Measurements from ENCODE around the gene PARS2.

Gene PARS2

DNA sequence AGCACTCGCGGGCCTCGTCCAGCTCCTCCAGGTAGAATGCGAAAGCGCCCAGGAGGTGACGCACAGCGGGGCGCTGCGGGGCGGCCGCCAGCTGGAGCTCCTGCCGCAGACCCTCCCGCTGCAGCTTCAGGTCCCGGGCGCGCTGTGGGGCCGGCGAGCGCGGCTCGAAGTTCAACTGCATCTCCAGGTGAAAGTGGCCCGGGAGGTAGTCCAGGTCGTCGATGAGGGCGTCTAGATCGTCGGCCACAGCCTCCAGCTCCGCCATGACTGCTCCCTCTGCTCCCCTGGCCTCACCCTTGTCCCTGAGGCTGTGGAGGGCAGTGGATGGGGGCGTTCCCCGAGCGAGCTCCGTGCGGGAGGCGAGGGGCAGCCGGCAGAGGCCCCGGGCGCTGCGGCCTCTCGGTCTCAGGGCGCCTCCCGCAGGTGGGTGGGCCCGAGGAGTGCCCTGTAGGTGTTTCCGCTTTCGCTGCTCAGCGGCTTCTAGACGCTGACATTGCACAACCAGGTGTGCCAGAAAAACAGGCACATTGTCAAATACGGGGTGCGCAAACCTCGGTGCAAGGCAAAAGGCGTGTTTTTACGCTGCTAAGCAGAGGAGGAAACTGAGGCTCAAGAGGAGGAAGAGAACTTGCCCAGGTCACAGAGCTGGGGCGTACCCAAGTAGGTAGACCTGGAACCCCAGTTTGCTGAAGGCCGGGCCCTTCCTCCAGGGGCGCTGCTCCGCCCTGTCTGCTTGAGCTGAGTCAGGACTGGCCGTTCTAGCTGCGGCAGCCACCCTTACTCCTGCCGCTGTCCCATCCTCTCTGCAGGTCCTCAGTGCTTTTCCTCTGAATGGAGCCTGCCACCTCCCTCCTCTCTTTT lies 36.8 kb upstream of the PARS2 start, which contains the start of gene TTC22:
Gene TTC22, minus strand, starts transcription at position 425 of the 861 bp plus-strand sequence. Its CDS starts 160 bp downstream, at position 265.
- peaks cover 45% of the 10 kb centered on the region for H3K27me3 Mint-ChIP-seq (ENCODE audit: low read depth)
- peak within 1 kb of the TSS; percentile 21 to 36 (median 34) for H3K4me3 Mint-ChIP-seq
- H3K9me3 Mint-ChIP-seq, result no peaks in the 10 kb centered on the region
- no peaks in the 10 kb centered on the region for H3K36me3 Mint-ChIP-seq (ENCODE audit: low read depth)
- TF ChIP-seq, protein P1, sequence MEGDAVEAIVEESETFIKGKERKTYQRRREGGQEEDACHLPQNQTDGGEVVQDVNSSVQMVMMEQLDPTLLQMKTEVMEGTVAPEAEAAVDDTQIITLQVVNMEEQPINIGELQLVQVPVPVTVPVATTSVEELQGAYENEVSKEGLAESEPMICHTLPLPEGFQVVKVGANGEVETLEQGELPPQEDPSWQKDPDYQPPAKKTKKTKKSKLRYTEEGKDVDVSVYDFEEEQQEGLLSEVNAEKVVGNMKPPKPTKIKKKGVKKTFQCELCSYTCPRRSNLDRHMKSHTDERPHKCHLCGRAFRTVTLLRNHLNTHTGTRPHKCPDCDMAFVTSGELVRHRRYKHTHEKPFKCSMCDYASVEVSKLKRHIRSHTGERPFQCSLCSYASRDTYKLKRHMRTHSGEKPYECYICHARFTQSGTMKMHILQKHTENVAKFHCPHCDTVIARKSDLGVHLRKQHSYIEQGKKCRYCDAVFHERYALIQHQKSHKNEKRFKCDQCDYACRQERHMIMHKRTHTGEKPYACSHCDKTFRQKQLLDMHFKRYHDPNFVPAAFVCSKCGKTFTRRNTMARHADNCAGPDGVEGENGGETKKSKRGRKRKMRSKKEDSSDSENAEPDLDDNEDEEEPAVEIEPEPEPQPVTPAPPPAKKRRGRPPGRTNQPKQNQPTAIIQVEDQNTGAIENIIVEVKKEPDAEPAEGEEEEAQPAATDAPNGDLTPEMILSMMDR (IDR thresholded peaks at IDR 0.05; ENCODE audit: unreplicated experiment in 3 of 3), result peak in 2 of 3 experiments; percentile 32 to 37
- no peak within 1 kb of the TSS for H3K27ac Mint-ChIP-seq
- H3K4me1 Mint-ChIP-seq, result peaks cover 10% of the 10 kb centered on the region

DNA sequence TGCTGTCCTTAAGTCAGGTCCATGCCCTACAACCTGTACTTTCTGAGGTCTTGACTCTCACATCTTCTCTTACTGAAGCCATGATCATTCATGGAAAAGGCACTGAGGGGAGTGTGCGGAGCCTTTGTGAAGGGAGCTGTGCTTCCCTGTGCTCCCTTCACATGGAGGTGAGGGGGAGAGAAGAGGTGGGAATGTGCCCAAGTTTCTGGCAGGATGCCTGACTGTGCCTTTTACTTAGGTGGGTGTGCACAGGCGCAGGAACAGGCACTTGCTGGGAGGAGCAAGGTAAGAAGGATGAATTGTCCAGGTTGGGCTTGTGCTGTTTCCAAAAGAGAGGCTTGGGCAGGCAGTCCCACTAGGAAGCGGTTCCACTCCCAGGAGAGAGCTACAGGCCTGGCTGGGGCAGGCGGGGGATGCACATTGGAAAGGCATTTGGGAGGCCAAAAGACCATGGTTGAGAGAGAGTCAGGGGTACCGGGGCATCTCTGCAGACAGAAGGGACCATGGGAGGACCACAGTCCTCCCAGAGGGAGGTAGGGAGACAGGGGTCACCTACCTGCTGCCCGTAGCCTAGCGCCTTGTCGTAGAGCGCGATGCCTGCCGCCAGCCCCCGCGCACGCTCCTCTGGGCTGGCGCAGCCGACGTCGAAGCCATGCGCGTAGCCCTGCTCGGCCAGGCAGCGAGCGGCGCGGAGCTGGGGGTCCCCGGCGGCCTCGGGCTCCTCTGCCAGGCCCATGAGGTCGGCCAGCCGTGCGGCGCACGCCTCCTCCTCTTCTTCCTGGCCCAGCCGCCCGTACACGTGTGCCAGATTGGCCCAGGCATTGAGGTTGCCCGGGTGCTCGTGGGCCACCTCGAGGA lies 35.9 kb upstream of the PARS2 start:
- no peaks in the 10 kb centered on the region for H3K36me3 Mint-ChIP-seq (ENCODE audit: low read depth)
- TF ChIP-seq, protein P1 (IDR thresholded peaks at IDR 0.05; ENCODE audit: unreplicated experiment in 3 of 3), result no peak
- no peaks in the 10 kb centered on the region for H3K9me3 Mint-ChIP-seq
- peaks cover 10% of the 10 kb centered on the region for H3K4me1 Mint-ChIP-seq
- H3K27me3 Mint-ChIP-seq (ENCODE audit: low read depth), result peaks cover 50% of the 10 kb centered on the region
- H3K4me3 Mint-ChIP-seq, result peak overlapping the region in 2 of 3 experiments; percentile 1 to 36
- H3K27ac Mint-ChIP-seq, result no peak overlapping the region

DNA sequence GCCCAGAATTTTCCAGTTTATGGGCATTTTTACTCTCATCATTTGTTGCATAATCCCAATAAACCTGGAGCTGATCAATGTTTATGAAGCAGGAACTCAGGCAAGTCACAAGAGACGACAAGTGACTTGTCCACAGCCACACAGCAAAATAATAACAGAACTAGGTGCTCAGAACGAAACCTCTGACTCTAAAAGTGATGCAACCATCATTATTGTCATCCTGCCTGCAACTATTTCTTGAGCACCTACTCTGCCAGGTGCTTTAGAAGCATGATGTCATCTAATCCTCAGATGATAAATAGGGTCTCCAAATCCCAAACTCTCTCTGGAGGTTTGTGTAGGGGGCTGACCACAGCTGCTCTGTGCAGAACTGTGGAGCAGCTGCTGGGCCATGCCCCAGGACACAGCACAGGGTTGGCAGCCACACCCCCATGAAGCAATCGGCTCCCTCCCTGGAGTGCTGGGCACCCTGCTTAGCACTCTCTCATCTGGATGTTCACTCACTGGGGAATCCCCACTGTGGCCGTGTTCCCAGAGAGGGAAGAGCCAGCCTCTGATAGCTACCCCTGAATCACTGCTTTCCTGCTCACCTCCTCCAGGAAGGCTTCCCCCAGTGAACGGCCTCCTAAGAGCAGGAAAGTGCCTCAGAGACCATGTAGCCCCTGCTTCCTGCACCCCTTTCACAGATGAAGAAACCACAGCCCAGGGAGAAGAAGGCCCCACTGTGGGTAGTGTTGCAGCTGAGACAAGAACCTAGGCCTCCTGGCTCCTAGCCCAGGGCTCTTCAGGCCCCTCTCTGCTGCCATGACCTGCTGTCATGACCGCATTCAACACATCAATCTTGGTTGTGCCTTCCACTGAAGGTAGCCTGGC lies 34.7 kb upstream of the PARS2 start:
- H3K27me3 Mint-ChIP-seq (ENCODE audit: low read depth), result peaks cover 41% of the 10 kb centered on the region
- TF ChIP-seq, protein P1 (IDR thresholded peaks at IDR 0.05; ENCODE audit: unreplicated experiment in 3 of 3), result no peak

DNA sequence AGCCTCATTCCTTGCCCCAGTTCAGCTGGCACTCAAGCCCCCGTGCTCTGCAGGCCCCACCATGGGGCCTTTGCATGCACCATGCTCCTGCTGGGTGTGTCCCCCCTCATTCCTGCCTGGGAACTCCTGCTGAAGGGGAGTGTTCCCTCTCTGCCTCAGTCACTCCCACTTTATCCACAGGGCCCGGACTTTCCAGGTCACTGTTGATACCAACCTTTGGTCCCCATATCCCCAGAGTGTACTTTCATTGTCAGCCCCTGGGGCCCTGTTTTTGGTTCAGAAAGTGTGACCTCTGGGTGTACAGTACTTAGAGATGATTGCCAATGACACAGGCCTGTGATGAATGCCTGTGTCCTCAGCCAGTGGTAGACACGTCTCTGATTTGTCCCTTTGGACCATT lies 33.9 kb upstream of the PARS2 start:
- Mint-ChIP-seq H3K36me3 (ENCODE audit: low read depth) (no peaks in the 10 kb centered on the region), H3K4me1 (peaks cover 19% of the 10 kb centered on the region), H3K27me3 (ENCODE audit: low read depth) (peaks cover 35% of the 10 kb centered on the region), H3K4me3 (no peak overlapping the region), H3K27ac (no peak overlapping the region), H3K9me3 (no peaks in the 10 kb centered on the region)
- TF ChIP-seq, protein P1 (IDR thresholded peaks at IDR 0.05; ENCODE audit: unreplicated experiment in 3 of 3), result no peak

More for the DNA sequence above, 34.7 kb upstream of the PARS2 start:
- H3K9me3 Mint-ChIP-seq, result no peaks in the 10 kb centered on the region
- H3K4me1 Mint-ChIP-seq, result peaks cover 16% of the 10 kb centered on the region
- H3K4me3 Mint-ChIP-seq, result no peak overlapping the region
- no peak overlapping the region for H3K27ac Mint-ChIP-seq
- no peaks in the 10 kb centered on the region for H3K36me3 Mint-ChIP-seq (ENCODE audit: low read depth)

DNA sequence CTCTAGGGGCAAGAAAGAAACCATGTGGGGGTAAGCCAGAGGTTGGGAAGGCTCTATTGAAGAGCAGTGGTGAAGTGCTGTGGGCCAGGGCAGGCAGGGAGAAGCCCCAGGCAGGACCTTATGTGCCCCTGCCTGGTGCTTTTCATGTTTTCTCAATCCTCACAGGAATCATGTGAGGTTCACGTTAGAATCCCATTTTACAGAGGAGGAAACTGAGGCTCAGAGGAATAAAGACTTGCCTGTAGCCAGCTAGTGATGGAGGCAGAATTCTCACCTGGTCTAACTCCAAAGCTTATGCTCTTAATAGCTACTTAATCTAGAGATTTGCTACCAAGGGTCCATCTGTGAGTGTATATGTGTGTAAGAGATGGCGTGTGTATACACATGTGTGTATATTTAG lies 32.6 kb upstream of the PARS2 start:
- TF ChIP-seq, protein P1 (IDR thresholded peaks at IDR 0.05; ENCODE audit: unreplicated experiment in 3 of 3), result no peak
- Mint-ChIP-seq H3K9me3 (no peaks in the 10 kb centered on the region), H3K4me1 (peaks cover 28% of the 10 kb centered on the region), H3K4me3 (no peak overlapping the region), H3K27me3 (ENCODE audit: low read depth) (peaks cover 34% of the 10 kb centered on the region), H3K36me3 (ENCODE audit: low read depth) (no peaks in the 10 kb centered on the region), H3K27ac (peak overlapping the region in 1 of 3 experiments; percentile 44)

Measured in nephron (organoid).